Adrenal gland (tissue), 5 donors: Measurements from ENCODE around the gene ARTN.

Source experiments
- POLR2A ChIP-seq, 2 donors: fragments of 450-650 bp; IDR thresholded peaks; one replicate each; pipeline ENCODE4 v1.6.1; 2017; ENCODE audit warnings: antibody characterized with exemption in 2 of 2, mild to moderate bottlenecking in 2 of 2, moderate library complexity in 1 of 2
- TF ChIP-seq, protein P1 (sequence below), 6 experiments: fragments of 450-650 bp in 4 of 6; fragments of 200-600 bp in 2 of 6; sonication (generic) in 1 of 6; IDR thresholded peaks; 1 replicate in 5 of 6; 2 replicates in 1 of 6; pipeline versions ENCODE4 v1.5.1 to v1.8.0; 2016 to 2021; ENCODE audit warnings: antibody characterized with exemption in 6 of 6, mild to moderate bottlenecking in 2 of 6, moderate library complexity in 1 of 6
- donor health status: DM: no; HTN: no; CAD: no.

GRCh38 chr1:43954036-43954435, 20.4 kb downstream of the ARTN start:
- TF ChIP-seq, protein P1, sequence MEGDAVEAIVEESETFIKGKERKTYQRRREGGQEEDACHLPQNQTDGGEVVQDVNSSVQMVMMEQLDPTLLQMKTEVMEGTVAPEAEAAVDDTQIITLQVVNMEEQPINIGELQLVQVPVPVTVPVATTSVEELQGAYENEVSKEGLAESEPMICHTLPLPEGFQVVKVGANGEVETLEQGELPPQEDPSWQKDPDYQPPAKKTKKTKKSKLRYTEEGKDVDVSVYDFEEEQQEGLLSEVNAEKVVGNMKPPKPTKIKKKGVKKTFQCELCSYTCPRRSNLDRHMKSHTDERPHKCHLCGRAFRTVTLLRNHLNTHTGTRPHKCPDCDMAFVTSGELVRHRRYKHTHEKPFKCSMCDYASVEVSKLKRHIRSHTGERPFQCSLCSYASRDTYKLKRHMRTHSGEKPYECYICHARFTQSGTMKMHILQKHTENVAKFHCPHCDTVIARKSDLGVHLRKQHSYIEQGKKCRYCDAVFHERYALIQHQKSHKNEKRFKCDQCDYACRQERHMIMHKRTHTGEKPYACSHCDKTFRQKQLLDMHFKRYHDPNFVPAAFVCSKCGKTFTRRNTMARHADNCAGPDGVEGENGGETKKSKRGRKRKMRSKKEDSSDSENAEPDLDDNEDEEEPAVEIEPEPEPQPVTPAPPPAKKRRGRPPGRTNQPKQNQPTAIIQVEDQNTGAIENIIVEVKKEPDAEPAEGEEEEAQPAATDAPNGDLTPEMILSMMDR (IDR thresholded peaks at IDR 0.05), result no peak
- no peak for TF ChIP-seq POLR2A (IDR thresholded peaks at IDR 0.05)
